Transverse colon (tissue), 4 donors: ENCODE results near the gene TOP1.

Experiments used
- CTCF ChIP-seq, 5 experiments: fragments of 200-600 bp in 3 of 5; fragments of 450-650 bp in 2 of 5; sonication (generic) in 3 of 5; IDR thresholded peaks; 1 replicate in 2 of 5; 2 replicates in 3 of 5; pipeline ENCODE4 v1.5.1; 2016 to 2017; ENCODE audit warnings: antibody characterized with exemption in 5 of 5, inconsistent platforms in 3 of 5, mild to moderate bottlenecking in 2 of 5, moderate library complexity in 1 of 5
- EP300 ChIP-seq: sonication (generic); formaldehyde crosslinking; IDR thresholded peaks from one replicate; pipeline ENCODE4 v1.6.1; 2017; ENCODE audit warnings: antibody characterized with exemption, low read depth
- POLR2A ChIP-seq: fragments of 450-650 bp; IDR thresholded peaks from one replicate; pipeline ENCODE4 v1.6.1; 2016; ENCODE audit warnings: antibody characterized with exemption, mild to moderate bottlenecking, moderate library complexity
- POLR2AphosphoS5 ChIP-seq, 3 donors: sonication (generic); formaldehyde crosslinking; IDR thresholded peaks; one replicate each; pipeline ENCODE4 v1.6.1; 2016; ENCODE audit warnings: antibody characterized with exemption in 3 of 3

GRCh38 chr20:41057999-41058673 is 29.5 kb downstream of the TOP1 start:
- no peak for TF ChIP-seq CTCF (IDR thresholded peaks at IDR 0.05)
- no peak for TF ChIP-seq EP300
- TF ChIP-seq POLR2AphosphoS5 (IDR thresholded peaks at IDR 0.05) = no peak
- no peak for TF ChIP-seq POLR2A
